HepG2 (cell line): Measurements from ENCODE around the gene SLC5A8. TPM values are rescaled to one million over a fixed set of nuclear protein-coding genes. Genes with fewer than 3 reads are reported as not detected.

ENCODE experiments used
- AHDC1 ChIP-seq: sonication (generic); formaldehyde crosslinking; IDR thresholded peaks from 2 replicates; pipeline ENCODE4 v1.5.1; 2020; ENCODE audit warnings: mild to moderate bottlenecking, missing genetic modification reagents, borderline replicate concordance
- ELK4 ChIP-seq: sonication (generic); formaldehyde crosslinking; IDR thresholded peaks from 2 replicates; pipeline ENCODE4 v1.9.0; 2021; ENCODE audit warnings: missing genetic modification reagents, borderline replicate concordance
- ERF ChIP-seq: IDR thresholded peaks from 2 replicates; pipeline ENCODE4 v1.6.1; 2018; ENCODE audit warnings: missing biosample characterization, missing genetic modification reagents
- JUNB ChIP-seq: sonication (generic); formaldehyde crosslinking; IDR thresholded peaks from 2 replicates; pipeline ENCODE4 v1.8.0; 2022; ENCODE audit warnings: missing genetic modification reagents, mild to moderate bottlenecking, borderline replicate concordance
- MXI1 ChIP-seq: IDR thresholded peaks from 3 replicates; pipeline ENCODE4 v1.6.1; 2012; ENCODE audit warnings: low read depth, low read length, inconsistent platforms, borderline replicate concordance
- NRL ChIP-seq: sonication (generic); formaldehyde crosslinking; IDR thresholded peaks from 2 replicates; pipeline ENCODE4 v1.5.0; 2020; ENCODE audit warnings: missing genetic modification reagents, mild to moderate bottlenecking, moderate library complexity, borderline replicate concordance
- RNF2 ChIP-seq: fragments of 450-650 bp; conservative IDR thresholded peaks from 2 replicates; pipeline ENCODE4 v1.6.1; 2016; ENCODE audit warnings: low read depth
- RNF219 ChIP-seq: sonication (generic); formaldehyde crosslinking; IDR thresholded peaks from 2 replicates; pipeline ENCODE4 v1.5.0; 2020; ENCODE audit warnings: mild to moderate bottlenecking, missing genetic modification reagents
- SMYD3 ChIP-seq: sonication (generic); formaldehyde crosslinking; IDR thresholded peaks from 2 replicates; pipeline ENCODE4 v1.8.1; 2023; ENCODE audit warnings: mild to moderate bottlenecking, missing genetic modification reagents
- ZNF136 ChIP-seq: sonication (generic); formaldehyde crosslinking; IDR thresholded peaks from 2 replicates; pipeline ENCODE4 v1.8.1; 2022; ENCODE audit warnings: low read depth, mild to moderate bottlenecking, moderate library complexity, missing genetic modification reagents
- polyA plus RNA-seq, 8 experiments: library from polyadenylated mRNA; depleted of rRNA in 3 of 8; stranded (reverse) in 7 of 8; unstranded in 1 of 8; fragments of >200 nt; fragmentation: Illumina TruSeq in 4 of 8; extraction: Trizol in 4 of 8; gene quantifications; 2 replicates each; pipeline versions ENCODE4 v1.2.1 to v1.2.3, GENCODE V29; 2011 to 2016; ENCODE audit warnings: low read depth in 4 of 8, missing spikeins in 1 of 8, mixed read lengths in 1 of 8; ENCODE audit not compliant: insufficient read depth in 1 of 8
- total RNA-seq, 5 experiments: library from RNA; depleted of rRNA; stranded (reverse); fragments of >200 nt; fragmentation: Illumina TruSeq; extraction: Trizol; gene quantifications; 2 replicates each; pipeline ENCODE4 v1.2.3, GENCODE V29; 2016; ENCODE audit warnings: low read depth in 1 of 5
- TF ChIP-seq, protein P1 (sequence below): sonication (generic); formaldehyde crosslinking; IDR thresholded peaks from 2 replicates; pipeline ENCODE4 v1.4.0; 2020; ENCODE audit warnings: mild to moderate bottlenecking, low read depth, missing genetic modification reagents

The SLC5A8 gene
- total and polyA plus RNA-seq, 2 of the 13 experiments (the other 11 are each of a cell fraction or from before 2014, with no cell fraction given), result not detected

DNA sequence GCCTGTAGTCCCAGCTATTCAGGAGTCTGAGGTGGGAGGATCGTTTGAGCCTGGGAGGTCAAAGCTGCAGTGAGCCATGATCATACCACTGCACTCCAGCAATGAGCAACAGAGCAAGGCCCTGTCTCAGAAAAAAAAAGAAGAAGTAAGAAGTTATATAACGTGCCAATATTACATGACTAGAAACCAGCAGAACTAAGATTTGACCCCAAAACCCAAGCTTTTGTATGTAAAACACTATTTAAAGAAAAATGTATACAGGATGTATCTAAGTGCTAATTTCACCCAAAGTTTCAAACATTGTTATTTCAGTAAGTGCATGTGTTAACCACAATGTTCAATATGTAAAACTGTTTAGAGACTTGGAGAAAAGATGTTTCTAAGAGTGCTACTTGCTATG, 94.7 kb downstream of the SLC5A8 start (continued):
- TF ChIP-seq, protein P1, sequence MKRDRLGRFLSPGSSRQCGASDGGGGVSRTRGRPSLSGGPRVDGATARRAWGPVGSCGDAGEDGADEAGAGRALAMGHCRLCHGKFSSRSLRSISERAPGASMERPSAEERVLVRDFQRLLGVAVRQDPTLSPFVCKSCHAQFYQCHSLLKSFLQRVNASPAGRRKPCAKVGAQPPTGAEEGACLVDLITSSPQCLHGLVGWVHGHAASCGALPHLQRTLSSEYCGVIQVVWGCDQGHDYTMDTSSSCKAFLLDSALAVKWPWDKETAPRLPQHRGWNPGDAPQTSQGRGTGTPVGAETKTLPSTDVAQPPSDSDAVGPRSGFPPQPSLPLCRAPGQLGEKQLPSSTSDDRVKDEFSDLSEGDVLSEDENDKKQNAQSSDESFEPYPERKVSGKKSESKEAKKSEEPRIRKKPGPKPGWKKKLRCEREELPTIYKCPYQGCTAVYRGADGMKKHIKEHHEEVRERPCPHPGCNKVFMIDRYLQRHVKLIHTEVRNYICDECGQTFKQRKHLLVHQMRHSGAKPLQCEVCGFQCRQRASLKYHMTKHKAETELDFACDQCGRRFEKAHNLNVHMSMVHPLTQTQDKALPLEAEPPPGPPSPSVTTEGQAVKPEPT (CRISPR knock-in tag), result no peak
- TF ChIP-seq RNF219 (CRISPR knock-in tag) (no peak), ELK4 (CRISPR knock-in tag) (no peak), MXI1 (no peak), SMYD3 (CRISPR knock-in tag) (no peak), JUNB (CRISPR knock-in tag) (no peak), ERF (CRISPR knock-in tag) (no peak), RNF2 (no peak), NRL (CRISPR knock-in tag) (no peak), ZNF136 (no peak), AHDC1 (CRISPR knock-in tag) (no peak)
